Ramos (cell line): ENCODE data around the gene SPTBN1.

Experiments
- in situ Hi-C: fragments of 300-500 bp; cut with MboI; formaldehyde crosslinking; loops from one replicate; pipeline ENCODE4 v1.14.3; 2022; ENCODE audit warnings: low sequenced_read_pairs; ENCODE audit not compliant: unreplicated experiment

The SPTBN1 gene

GRCh38 chr2:54520687-54521086 is 64.6 kb downstream of the SPTBN1 start:
- in situ Hi-C loops, result loop anchor here (5.0 to 25.0 kb wide), 4 partner anchors 144 to 642 kb away; no protein-coding TSS in a partner anchor

DNA sequence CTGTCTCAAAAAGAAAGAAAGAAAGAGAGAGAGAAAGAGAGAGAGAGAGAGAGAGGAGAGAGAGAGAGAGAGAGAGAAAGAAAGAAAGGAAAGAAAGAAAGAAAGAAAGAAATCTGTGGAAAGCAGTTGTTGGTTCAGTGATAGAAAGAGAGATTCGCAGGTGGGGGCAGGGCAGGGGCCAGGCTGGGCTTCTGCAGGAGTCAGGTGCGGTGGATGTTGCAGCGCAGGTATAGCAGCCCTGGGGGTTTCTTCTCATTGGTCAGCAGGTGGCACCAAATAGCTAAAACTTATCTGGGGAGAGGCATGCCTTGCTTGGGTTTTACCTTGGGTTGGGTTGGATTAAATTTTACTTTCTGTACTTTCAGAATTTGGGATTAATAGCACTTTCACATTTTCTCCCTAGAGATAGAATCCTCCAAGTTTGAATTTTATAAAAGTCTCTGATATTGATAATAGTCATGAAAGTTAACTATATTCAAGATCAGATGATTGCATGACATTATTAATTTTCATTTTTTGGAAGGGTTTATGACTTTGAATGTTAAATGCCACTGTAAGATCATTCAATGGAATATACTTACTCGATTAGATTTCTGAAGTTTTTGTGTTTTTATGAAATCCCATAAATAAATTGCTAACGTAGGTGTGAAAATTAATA is 66.6 kb downstream of the SPTBN1 start:
- in situ Hi-C loops, result loop anchor here (5.0 to 25.0 kb wide), 4 partner anchors 142 to 640 kb away; no protein-coding TSS in a partner anchor

- in situ Hi-C loops, result loop anchor here (5.0 to 25.0 kb wide), 4 partner anchors 141 to 639 kb away; no protein-coding TSS in a partner anchor
These were observed 67.3 kb downstream of the SPTBN1 start for GRCh38 chr2:54523324-54523959.

DNA sequence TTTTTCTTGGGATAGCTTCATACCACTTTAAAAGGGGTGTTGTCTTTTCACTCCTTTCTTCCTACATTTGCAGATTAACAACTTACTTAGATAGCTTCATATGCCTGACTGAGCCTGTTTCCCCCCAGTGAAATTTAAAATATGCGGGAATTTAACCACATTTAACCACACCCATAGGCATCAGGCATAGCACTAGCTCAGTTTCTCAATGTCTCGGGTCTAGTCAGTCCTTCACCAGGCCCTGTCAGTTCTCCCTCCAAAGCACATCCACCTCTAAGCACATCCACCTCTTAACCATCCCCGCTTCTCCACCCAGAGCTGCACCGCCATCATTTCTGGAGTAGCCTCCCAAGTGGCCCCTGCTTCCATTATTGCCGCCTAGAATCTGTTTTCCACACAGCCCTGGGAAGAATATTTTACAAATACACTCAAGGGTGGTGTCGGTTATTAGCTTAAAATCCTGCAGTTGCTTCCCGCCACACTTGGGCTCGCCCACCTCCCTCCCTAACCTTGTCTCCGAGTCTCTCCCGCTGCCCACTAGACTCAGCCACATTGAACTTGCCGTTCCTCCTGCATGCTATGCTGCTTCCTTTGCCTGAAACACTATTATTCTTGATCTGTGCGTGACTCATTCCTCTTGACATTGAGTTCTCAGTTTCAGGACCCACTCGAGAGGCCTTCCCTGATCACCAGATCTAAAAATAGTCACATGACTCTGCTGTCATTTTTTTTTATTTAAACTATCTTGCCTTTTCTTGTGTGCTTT is 68.3 kb downstream of the SPTBN1 start:
- in situ Hi-C loops, result loop anchor here (5.0 to 25.0 kb wide), 4 partner anchors 140 to 638 kb away; no protein-coding TSS in a partner anchor

- in situ Hi-C loops, result loop anchor here (10.0 kb wide), 1 partner anchor 139 kb away; no protein-coding TSS in a partner anchor
These were observed 69.2 kb downstream of the SPTBN1 start for GRCh38 chr2:54525321-54525720.

- in situ Hi-C loops, result loop anchor here (10.0 kb wide), 1 partner anchor 138 kb away; no protein-coding TSS in a partner anchor
These were observed 70.2 kb downstream of the SPTBN1 start for GRCh38 chr2:54526226-54526879.

- in situ Hi-C loops, result loop anchor here (10.0 kb wide), 1 partner anchor 136 kb away; no protein-coding TSS in a partner anchor
These were observed 72.3 kb downstream of the SPTBN1 start for GRCh38 chr2:54528311-54528955.

DNA sequence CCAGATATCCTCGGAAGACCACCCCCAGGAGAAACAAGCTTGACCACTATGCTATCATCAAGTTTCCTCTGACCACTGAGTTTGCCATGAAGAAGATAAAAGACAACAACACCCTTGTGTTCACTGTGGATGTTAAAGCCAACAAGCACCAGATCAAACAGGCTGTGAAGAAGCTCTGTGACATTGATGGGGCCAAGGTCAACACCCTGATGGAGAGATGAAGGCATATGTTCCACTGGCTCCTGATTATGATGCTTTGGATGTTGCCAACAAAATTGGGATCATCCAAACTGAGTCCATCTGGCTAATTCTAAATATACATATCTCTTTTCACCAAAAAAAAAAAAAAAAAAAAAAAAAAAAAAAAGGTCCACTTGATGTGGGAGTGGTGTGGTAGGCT is 73.4 kb downstream of the SPTBN1 start:
- in situ Hi-C loops, result loop anchor here (10.0 kb wide), 1 partner anchor 135 kb away; no protein-coding TSS in a partner anchor

- in situ Hi-C loops, result loop anchor here (10.0 kb wide), 1 partner anchor 135 kb away; no protein-coding TSS in a partner anchor
These were observed 73.8 kb downstream of the SPTBN1 start for GRCh38 chr2:54529935-54530334.

- in situ Hi-C loops, result no loop called here
These were observed 75.4 kb downstream of the SPTBN1 start for GRCh38 chr2:54531558-54531957.

- in situ Hi-C loops, result no loop called here
These were observed 78.1 kb downstream of the SPTBN1 start for GRCh38 chr2:54534221-54534620.

GRCh38 chr2:54534625-54535024 is 78.5 kb downstream of the SPTBN1 start:
- in situ Hi-C loops, result no loop called here

DNA sequence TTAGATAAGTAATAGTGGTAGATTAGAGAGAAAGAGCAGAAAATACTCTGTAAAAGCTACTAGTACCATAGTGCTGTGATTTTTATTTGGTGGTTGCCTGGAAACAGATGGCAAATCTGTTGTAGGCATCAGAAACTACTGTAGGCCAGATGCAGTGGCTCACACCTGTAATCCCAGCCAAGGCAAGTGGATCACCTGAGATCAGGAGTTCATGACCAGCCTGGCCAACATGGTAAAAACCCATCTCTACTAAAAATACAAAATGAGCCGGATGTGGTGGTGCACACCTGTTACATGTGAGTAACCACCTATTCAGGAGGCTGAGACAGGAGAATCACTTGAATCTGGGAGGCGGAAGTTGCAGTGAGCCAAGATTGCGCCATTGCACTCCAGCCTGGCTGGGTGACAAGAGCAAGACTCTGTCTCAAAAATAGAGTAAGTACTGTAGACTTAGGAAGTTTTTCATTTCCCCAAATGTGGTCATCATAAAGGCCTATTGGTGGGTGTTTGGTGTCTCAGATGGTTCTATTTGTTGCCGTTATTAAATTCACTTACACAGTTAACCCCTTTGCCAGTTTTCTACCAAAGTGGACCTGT is 79.6 kb downstream of the SPTBN1 start:
- in situ Hi-C loops, result no loop called here

DNA sequence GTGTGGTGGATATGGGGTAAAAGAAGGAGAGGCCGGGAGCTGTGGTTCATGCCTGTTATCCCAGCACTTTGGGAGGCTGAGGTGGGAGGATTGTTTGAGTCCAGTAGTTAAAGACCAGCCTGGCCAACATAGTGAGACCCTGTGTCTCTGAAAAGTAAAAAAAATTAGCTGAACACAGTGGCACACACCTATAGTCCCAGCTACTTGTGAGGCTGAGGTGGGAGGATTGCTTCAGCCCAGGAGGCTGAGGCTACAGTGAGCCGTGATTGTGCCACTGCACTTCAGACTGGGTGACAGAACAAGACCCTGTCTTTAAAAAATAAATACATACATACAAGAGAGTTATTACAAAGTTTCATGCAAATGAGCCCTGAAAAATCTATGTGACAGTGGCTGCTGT is 80.6 kb downstream of the SPTBN1 start:
- in situ Hi-C loops, result no loop called here

DNA sequence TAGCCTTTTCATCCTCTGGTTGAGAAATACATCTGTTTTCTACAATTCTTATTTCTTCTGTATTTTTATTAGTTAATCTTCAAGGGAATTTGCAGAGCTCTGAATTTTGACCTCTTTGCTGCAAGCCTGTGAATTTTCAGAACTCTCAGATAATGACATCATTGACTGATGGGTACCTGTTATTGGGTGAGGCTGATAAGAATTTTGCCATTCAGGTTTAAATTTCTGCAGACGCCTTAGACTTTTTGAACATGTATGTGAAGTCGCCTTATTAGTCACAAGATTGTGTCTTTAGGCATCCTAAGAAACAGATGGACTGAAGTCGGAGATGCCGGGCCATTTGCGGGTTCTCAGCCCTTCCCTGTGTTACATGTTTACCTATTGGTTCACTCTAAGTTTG is 82.4 kb downstream of the SPTBN1 start:
- in situ Hi-C loops, result no loop called here

GRCh38 chr2:54539683-54540082 is 83.6 kb downstream of the SPTBN1 start:
- in situ Hi-C loops, result no loop called here

- in situ Hi-C loops, result no loop called here
These were observed 84.1 kb downstream of the SPTBN1 start for GRCh38 chr2:54540194-54540593.

GRCh38 chr2:54541995-54542394 is 85.9 kb downstream of the SPTBN1 start:
- in situ Hi-C loops, result no loop called here

- in situ Hi-C loops, result no loop called here
These were observed 87.7 kb downstream of the SPTBN1 start for GRCh38 chr2:54543733-54544396.
